ENCODE data around the gene CXCL1. TPM values are rescaled to one million over a fixed set of nuclear protein-coding genes. Genes with fewer than 3 reads are reported as not detected.

The CXCL1 gene
- total and polyA plus RNA-seq, 2 of the 13 experiments (the other 11 are each of a cell fraction or from before 2014, with no cell fraction given) = 0.15 TPM; not detected in 1

GRCh38 chr4:73856518-73856917 lies 12.7 kb upstream of the CXCL1 start:
- H3K36me3 ChIP-seq (replicated peaks in 1 of 2; ENCODE audit: control insufficient read depth in 1 of 2, insufficient read depth in 2 of 2, low read length in 2 of 2) = no peaks in the 10 kb centered on the region
- CTCF ChIA-PET (ENCODE audit: low intra/inter-chr PET ratio, low total read pairs) = no interaction called here
- BruUV-seq (replicated peaks) = no TSS peak
- H3K9ac ChIP-seq (ENCODE audit: insufficient read depth, low read depth, low read length) = no peak overlapping the region
- no peak overlapping the region for H3K27ac ChIP-seq (ENCODE audit: extremely low read length, insufficient read depth, low read length)
- no peak overlapping the region for H3K4me2 ChIP-seq (ENCODE audit: low read depth, low read length)
- FAIRE-seq = no peak
- in situ Hi-C loops (cut with HindIII; ENCODE audit: extremely low pct_ligation_motif_present, low pct_unique_long_range_greater_than_20kb) = no loop called here
- DNase-seq (ENCODE audit: low spot score) = peak; percentile 4
- H3K79me2 ChIP-seq (ENCODE audit: insufficient read depth, low read length) = no peaks in the 10 kb centered on the region
- no peak for ATAC-seq
- H3K9me3 ChIP-seq (ENCODE audit: low read length) = no peaks in the 10 kb centered on the region
- H2AFZ ChIP-seq (ENCODE audit: low read length) = no peak overlapping the region
- no peaks in the 10 kb centered on the region for H3K4me1 ChIP-seq (ENCODE audit: insufficient read depth, low read length)
- H4K20me1 ChIP-seq (ENCODE audit: insufficient read depth, low read length) = no peaks in the 10 kb centered on the region
- H3K4me3 ChIP-seq (replicated peaks in 1 of 3; ENCODE audit: insufficient read depth in 1 of 3, low read depth in 2 of 3, low read length in 3 of 3) = no peak overlapping the region
- POLR2A ChIA-PET = no interaction called here
- 0 out of 5 replicates have a peak, but pooled peaks cover 0 to 3% of the 10 kb centered on the region in 2 experiments for H3K27me3 ChIP-seq (ENCODE audit: control insufficient read depth in 1 of 2, insufficient read depth in 2 of 2, low read length in 2 of 2)
- intact Hi-C loops (cut with micrococcal nuclease; ENCODE audit: unreplicated experiment) = no loop called here
- TF ChIP-seq TERF1 (CRISPR knock-in tag; IDR thresholded peaks at IDR 0.05) (no peak), ZNF800 (CRISPR knock-in tag; IDR thresholded peaks at IDR 0.05) (no peak), NCOR1 (IDR thresholded peaks at IDR 0.05; ENCODE audit: borderline replicate concordance, low read length) (no peak), ZBTB42 (CRISPR knock-in tag; IDR thresholded peaks at IDR 0.05) (no peak), PRMT3 (CRISPR knock-in tag; IDR thresholded peaks at IDR 0.05; ENCODE audit: borderline replicate concordance, low read depth) (no peak), SETDB1 (CRISPR knock-in tag; IDR thresholded peaks at IDR 0.05; ENCODE audit: borderline replicate concordance) (no peak), MXI1 (IDR thresholded peaks at IDR 0.05; ENCODE audit: borderline replicate concordance, low read depth, low read length) (no peak), ZNF142 (CRISPR knock-in tag; IDR thresholded peaks at IDR 0.05) (no peak), SP1 (IDR thresholded peaks at IDR 0.05) (no peak), SP1 (CRISPR knock-in tag; IDR thresholded peaks at IDR 0.05) (no peak), ZNF513 (CRISPR knock-in tag; conservative IDR thresholded peaks at IDR 0.05) (no peak), HCFC1 (IDR thresholded peaks at IDR 0.05; ENCODE audit: low read depth, low read length) (no peak), ZNF138 (CRISPR knock-in tag; IDR thresholded peaks at IDR 0.05; ENCODE audit: low read depth) (no peak)

Data from HepG2 (cell line).